GM10266 (cell line): ENCODE data around the gene KCNAB3.

Experiments used
- DNase-seq: peaks from one replicate; pipeline ENCODE4 v3.0.0; 2012; ENCODE audit errors: extremely low spot score
- TF ChIP-seq, protein P1 (sequence below): IDR thresholded peaks from 2 replicates; pipeline ENCODE4 v1.5.1; 2012; ENCODE audit warnings: mild to moderate bottlenecking, low read depth; ENCODE audit not compliant: control insufficient read depth, insufficient read depth; ENCODE audit errors: missing control alignments

Gene KCNAB3

DNA sequence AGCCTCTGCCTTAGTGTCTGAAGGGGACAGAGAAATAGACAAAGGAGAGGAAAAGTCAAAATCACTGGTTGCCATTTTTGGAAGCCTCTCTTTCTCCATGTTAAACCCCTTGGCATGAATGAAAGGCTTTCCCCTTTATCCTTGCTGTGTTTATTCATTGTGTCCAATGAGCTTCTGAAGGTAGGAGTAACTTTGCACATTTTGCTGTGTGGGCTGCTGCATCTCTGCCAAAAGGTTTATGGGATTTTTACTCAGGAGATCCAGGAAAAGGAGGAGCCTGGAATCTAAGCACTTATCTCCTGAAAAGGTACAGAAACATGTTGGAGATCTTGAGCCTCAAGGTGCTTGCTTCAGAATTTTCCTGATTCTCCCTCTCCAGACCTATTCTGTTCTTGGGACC lies 6.2 kb upstream of the KCNAB3 start:
- DNase-seq = no peak
- TF ChIP-seq, protein P1, sequence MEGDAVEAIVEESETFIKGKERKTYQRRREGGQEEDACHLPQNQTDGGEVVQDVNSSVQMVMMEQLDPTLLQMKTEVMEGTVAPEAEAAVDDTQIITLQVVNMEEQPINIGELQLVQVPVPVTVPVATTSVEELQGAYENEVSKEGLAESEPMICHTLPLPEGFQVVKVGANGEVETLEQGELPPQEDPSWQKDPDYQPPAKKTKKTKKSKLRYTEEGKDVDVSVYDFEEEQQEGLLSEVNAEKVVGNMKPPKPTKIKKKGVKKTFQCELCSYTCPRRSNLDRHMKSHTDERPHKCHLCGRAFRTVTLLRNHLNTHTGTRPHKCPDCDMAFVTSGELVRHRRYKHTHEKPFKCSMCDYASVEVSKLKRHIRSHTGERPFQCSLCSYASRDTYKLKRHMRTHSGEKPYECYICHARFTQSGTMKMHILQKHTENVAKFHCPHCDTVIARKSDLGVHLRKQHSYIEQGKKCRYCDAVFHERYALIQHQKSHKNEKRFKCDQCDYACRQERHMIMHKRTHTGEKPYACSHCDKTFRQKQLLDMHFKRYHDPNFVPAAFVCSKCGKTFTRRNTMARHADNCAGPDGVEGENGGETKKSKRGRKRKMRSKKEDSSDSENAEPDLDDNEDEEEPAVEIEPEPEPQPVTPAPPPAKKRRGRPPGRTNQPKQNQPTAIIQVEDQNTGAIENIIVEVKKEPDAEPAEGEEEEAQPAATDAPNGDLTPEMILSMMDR = no peak

DNA sequence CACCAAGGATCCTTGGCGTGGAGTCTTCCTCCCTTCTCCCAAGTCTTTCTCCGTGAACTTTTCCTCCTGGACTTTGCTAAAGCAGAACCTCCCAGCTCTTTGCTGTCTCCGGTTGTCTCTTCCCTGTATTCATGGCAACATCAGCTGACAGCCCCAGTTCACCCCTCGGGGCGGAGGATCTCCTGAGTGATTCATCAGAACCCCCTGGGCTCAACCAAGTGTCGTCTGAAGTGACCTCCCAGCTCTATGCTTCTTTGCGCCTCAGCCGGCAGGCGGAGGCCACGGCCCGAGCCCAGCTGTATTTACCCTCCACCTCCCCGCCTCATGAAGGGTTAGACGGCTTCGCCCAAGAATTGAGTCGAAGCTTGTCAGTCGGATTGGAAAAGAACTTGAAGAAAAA lies 3.3 kb upstream of the KCNAB3 start:
- TF ChIP-seq, protein P1 = no peak
- DNase-seq = peak; percentile 38

DNA sequence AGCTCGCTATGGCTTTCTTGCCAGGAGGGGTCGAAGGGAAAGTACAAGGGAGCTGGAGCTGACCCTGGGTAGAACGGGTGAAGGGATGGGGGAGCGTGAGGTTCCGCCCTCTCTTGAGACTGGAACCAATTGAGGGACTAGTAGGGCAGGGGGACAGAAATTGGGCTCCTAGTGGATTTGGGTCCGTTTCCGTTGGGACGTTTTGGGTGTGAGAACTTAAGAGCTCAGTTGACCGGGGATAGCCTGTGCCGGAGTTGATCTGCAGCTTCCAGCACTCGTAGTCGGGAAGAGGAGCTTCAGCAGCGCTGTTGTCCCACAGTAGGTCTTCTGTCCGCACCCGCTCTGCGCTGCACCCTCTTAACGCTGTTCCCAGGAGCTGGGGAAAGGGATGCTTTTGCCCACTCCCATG lies 2.8 kb upstream of the KCNAB3 start:
- TF ChIP-seq, protein P1 = no peak
- peak; percentile 60 for DNase-seq

DNA sequence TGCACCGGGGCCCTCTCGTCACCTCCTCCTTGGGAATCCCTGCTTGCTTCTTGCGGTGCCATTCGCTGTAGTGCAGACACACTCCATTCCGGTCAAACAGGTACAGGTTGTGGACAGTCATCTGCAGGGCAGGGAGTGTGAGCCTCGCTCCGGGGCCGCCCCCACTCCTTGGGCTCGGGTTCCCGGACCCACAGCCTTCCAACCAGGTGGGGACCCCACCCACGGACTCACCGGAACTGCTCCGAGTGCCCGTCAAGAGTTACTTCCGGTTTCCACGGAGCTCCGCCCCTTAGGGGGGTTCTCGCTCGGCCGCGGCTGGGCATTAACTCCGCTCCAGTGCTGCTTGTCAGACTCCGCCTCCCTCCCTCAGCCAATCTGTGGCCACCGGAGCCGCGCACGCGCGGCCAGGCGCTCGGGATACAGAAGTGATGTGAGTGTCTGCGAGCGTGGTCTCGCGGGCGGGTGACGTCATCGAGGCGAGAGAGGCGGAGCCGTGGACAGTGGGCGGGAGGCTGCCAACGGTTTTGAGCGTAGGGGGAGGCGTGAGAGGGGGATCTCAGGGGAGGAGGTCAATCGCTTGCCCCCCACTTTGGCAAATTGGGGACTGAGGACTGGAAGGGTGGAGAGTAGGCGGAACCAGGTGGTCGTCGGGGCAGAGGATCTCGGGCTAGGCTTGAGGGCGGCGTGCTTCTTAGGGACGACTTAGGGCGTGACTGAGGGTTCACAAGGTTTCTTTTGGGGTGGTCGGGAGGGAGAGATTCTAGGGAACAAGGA lies 2.2 kb upstream of the KCNAB3 start, which contains the start of the genes CNTROB and TRAPPC1:
Gene CNTROB (plus strand): TSS at position 498 of the 774 bp plus-strand sequence. CDS start 874 bp downstream, outside the sequence.
Gene TRAPPC1 (minus strand): TSS at position 238 of the 774 bp plus-strand sequence. CDS start 117 bp downstream, at position 121.
- peak; percentile 100 for DNase-seq
- TF ChIP-seq, protein P1 = no peak

DNA sequence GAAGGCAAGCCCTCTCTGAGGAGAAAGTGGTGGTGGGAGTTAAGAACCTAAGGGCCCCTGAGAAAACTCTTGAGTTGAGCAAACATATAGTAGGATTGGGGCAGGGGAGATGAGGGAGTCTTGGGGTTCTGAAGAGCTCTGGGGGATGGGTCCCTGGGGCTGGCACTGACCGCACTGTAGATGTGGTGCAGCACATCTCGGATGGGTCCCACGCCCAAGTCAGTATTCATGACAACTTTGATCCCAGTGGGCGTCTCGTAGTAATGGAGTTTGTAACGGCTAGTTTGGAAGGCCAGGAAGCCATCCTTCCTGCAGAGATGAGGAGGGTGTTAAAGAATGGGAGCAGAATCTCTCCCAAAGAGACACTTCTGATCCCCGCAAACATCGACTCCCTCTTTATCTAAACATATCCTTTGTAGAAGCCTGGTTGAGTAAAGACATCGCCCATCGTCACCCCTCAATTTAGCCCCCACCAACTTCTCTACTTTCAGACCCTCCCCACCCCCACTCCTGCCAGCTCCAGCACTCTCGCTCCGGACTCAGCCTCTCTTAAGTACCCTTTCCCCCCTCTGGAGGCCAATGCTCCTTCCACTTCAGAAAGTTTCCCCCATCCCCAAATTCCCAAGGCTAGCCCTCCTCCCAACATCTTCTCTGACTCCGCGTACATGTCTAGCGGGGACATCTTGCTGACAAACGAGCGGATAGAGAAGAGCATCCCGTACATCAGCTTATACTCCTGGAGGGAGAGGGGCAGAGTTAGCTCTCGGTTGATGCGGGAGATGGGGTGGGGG lies 1.4 kb upstream of the KCNAB3 start:
- TF ChIP-seq, protein P1 = no peak
- DNase-seq = no peak

DNA sequence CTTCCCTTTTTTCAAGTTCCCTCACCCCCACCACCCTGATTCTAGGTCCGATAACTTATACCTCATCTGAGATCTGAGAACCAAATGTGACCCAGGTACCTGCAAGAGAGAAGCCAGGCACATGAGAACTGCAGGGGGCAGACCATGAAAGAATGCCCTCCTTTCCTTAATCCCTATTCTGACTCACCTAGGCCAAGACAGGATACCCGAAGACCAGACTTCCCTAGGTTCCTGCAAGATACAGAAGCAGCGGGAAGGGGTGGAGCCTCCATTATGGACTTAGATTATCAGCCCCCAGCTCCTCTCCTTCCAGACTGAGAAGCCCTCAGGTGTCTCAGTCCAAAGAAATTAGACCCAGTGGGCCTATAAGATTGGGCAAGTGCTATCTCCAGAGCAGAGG lies 2.1 kb downstream of the KCNAB3 start:
- DNase-seq = no peak
- TF ChIP-seq, protein P1 = no peak
